D341Med (cell line): ENCODE measurements around the gene FHIT.

Experiments used
- DNase-seq: peaks from one replicate; pipeline ENCODE4 v3.0.0; 2012; ENCODE audit warnings: low spot score

The FHIT gene

DNA sequence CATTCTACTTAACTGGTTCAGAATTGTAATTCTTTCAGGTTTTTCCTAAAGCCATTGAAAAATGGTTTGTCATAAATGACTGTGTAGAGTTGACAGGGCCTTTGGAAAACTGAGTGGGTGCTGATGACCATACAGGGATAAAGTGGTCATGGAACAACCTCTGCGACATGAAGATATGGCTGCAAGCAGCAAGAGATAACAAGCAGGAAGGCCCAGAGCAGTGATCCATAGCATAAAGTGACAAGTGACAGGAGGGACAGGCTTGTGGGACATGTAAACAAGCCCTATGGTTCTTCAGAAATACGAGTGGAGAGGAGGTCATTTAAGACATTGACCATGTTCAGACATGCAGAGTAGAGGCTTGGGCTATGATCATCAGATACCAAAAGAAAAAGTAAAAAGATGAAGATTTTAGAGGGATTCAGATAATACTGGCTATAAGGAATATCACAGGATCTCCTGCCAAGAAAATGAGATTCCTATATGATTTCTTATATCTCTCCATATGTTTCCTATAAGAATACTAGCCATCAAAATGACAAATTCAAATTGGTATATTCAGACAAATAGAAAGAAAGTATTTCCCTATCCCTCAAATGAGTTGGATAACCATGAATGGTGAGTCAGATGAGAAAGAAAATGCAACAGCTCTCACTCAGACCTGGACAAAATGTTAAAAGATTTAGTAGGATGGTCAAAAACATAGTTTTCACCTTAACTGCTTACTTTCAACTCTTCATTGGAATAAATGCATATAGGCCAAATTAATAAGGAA is 1373.8 kb downstream of the FHIT start:
- DNase-seq: no peak

DNA sequence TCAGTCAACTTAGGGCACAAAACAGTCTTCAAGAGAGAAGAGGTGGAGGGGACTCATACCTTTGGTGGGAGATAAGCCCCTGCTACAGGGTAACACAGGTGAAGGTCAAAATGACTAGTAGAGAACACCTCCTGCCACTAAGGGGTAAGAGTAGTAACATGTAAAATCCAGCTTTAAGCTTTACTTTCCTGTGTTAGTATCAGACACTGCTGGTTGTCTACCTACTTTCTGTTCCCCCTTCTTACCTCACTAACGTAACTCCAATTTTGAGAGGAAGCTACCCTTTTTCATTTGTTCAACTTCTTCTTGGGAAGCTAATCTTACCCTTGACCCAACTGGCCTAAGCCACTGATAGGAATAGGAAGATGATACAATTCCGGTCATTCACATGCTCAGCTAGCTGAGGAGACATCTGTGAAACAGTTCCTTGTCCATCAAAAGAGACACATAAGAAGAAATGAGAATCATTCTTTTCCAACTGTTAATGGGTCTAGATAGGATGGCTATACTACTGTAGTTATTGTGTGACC is 1374.7 kb downstream of the FHIT start:
- no peak for DNase-seq

GRCh38 chr3:59873576-59874230 is 1377.5 kb downstream of the FHIT start:
- DNase-seq: no peak

- DNase-seq: no peak
These were observed 1379.1 kb downstream of the FHIT start for GRCh38 chr3:59872128-59872527.

GRCh38 chr3:59867185-59868002 is 1383.9 kb downstream of the FHIT start:
- DNase-seq: no peak

GRCh38 chr3:59866076-59866475 is 1385.2 kb downstream of the FHIT start:
- no peak for DNase-seq

DNA sequence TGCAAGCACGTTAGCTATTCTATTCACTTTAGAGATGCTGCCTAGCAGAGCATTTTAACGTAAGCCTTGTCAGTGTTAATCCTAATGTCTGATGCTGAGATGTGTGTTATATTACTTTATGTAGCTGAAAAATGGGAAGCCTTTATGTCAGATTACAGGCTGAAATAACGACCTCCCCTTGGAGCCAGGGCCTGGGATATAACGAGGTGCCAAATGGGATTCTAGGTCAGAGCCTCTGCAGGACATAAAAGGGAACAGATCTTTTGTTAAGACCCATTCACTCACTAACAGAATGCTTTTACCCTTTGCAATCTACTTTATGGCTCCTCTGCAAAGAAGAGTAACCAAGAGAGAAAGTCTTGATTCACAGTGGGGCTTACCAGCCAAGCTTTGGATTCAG is 1385.9 kb downstream of the FHIT start:
- DNase-seq: no peak

DNA sequence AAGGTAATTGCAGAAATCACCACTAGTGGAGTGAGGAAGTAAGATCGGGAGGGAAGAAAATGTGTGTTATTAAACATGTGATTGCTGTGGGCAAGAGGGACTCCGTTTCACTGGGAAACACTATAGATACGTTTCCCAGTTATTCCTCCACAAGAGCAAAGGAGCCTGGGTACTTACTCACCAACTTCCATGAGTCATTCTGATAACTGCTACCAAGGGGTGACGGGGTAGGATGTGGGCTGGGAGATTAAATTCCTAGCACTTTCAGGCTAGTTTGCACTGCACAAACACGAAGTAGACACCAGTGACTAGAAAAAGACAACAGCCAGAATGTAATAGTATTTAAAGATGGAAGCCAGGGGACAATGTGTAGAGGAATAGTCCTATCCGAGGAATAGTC is 1388.6 kb downstream of the FHIT start:
- DNase-seq: no peak

- DNase-seq: peak; percentile 81
These were observed 1393.5 kb downstream of the FHIT start for GRCh38 chr3:59857589-59858346.

- DNase-seq: no peak
These were observed 1394.3 kb downstream of the FHIT start for GRCh38 chr3:59856934-59857460.

- no peak for DNase-seq
These were observed 1397.1 kb downstream of the FHIT start for GRCh38 chr3:59854061-59854709.

GRCh38 chr3:59850417-59850816 is 1400.8 kb downstream of the FHIT start:
- no peak for DNase-seq

GRCh38 chr3:59845386-59845785 is 1405.9 kb downstream of the FHIT start:
- no peak for DNase-seq

GRCh38 chr3:59843821-59844220 is 1407.4 kb downstream of the FHIT start:
- no peak for DNase-seq

DNA sequence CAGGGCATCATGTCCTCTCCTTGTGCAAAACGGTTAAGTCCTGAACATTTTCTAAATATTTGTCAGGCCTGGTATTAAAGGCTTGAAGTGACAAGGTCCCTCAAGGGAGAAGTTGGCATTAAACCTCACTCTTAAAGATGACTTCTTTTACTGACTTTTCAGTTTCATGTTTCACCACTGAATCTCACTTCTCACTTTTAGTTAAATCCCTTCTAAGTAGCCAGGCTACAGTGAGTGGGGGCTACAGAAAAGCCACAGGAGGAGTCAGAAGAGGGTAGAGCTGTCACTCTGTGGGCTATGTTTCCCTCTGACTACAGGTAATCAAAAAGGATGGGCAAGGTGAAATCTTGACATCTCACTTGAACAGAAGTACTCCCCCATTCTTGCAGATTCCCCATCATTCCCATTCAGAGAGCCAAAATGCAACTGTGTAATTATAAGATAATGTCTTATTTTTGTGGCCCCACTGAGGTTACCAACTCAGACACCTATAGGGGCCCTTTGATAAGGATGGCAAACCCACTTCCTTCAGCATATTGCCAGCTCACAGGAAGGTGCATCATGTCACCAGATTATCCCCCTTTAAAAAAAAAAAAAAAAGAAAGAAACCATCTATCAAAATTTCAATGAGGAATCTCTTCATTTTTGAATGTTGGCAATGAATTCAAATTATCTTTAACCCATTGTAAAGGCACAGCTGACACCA is 1411.3 kb downstream of the FHIT start:
- DNase-seq: no peak

GRCh38 chr3:59839283-59839682 is 1412.0 kb downstream of the FHIT start:
- DNase-seq: no peak

DNA sequence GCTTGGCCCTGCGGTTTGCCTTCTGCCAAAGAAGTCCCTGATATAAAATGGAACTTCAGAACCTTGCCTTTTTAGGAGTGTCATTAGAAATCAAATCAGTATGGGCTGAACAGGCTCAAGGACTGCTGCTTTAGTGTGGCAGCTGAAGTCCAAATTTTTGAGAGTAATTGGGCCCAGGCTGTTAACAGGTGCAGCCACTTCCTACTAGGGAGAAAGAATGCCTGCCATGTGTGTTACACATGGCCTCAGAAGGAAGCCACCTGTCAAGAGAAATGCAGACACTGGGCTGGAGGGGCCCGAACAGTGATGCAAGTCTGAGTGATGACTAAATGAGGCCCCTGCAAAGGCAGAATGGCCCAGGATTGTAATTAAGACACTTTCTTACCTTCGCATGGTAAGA is 1414.7 kb downstream of the FHIT start:
- no peak for DNase-seq

DNA sequence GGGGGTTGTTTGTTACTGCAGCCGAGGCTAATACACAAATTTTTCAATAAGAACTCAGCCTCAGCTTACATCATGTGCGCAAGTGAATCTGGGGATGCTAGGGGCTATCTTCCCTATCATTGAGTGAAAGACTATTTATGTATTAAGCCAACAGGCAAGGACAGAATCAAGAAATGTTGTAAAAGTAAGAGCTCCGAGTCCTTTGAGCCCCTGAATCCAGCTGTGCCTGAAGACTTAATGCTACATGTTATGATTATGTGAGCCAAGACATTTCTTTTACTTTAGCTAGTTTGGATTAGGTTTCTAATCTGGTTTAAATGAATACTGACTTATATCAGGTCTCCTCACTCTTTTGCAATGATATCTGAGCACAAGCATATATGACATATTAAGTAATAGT is 1418.5 kb downstream of the FHIT start:
- no peak for DNase-seq

- DNase-seq: no peak
These were observed 1419.0 kb downstream of the FHIT start for GRCh38 chr3:59832241-59832640.

DNA sequence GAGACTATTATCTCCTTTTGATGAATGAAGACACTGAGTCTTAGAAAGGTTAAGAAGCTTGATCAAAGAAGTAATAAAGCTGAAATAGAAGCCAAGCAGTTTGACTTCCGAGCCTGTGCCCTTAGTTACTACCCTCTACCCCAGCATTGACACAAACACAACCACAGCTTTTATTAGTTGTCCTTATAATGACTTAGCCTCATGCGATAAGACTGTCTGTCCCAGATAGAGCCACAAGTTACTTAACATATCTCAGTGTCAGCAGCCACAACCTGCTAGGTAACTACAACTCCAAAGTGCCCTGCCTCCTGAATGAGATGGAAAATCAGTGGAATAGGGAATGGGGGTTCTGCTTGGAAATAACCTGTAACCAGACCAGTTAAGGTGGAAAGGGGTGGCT is 1419.9 kb downstream of the FHIT start:
- no peak for DNase-seq

DNA sequence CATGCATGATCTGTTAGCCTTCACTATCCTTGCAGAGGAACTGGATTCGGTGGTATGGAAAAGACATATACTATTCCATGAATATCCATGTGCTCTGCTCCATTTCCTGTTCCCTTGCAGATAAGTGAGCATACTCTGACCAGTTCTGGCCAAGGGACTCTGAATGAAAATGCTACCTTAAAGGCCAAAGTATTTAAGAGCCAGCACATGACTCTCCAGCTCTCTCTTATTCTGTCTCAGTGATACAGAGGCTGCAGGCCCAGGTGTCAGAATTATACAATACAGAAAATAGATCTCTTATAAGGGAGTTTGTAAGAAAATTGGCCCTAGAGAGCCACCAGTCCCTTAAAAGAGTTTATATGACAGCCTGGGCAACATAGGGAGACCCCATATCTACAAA is 1421.7 kb downstream of the FHIT start:
- DNase-seq: no peak
